Smooth muscle cell (in vitro differentiated cells): Measurements from ENCODE around the gene PSMA5. TPM values are rescaled to one million over a fixed set of nuclear protein-coding genes. Genes with fewer than 3 reads are reported as not detected.

Experiments
- DNase-seq: peaks from one replicate; lab custom pipeline; 2025; ENCODE audit not compliant: unreplicated experiment; lab: John Stamatoyannopoulos, UW
- H2AFZ ChIP-seq: fragments of 200-600 bp; sonication (generic); 2 replicates; pipeline ENCODE4 v1.6.0; 2016; ENCODE audit warnings: antibody characterized with exemption, low read depth, mild to moderate bottlenecking
- H3F3A ChIP-seq: fragments of 200-600 bp; sonication (generic); 2 replicates; pipeline ENCODE4 v1.6.0; 2017; ENCODE audit warnings: antibody characterized with exemption, low read depth
- H3K27ac ChIP-seq: fragments of 200-600 bp; sonication (generic); 2 replicates; pipeline ENCODE4 v1.5.1; 2016; ENCODE audit warnings: low read depth, mild to moderate bottlenecking
- H3K27me3 ChIP-seq: fragments of 200-600 bp; sonication (generic); 2 replicates; pipeline ENCODE4 v1.6.1; 2016; ENCODE audit warnings: low read depth, mild to moderate bottlenecking
- H3K36me3 ChIP-seq: fragments of 200-600 bp; sonication (generic); 2 replicates; pipeline ENCODE4 v1.5.1; 2016; ENCODE audit warnings: low read depth
- H3K4me1 ChIP-seq: fragments of 200-600 bp; sonication (generic); 2 replicates; pipeline ENCODE4 v1.5.1; 2016; ENCODE audit warnings: low read depth
- H3K4me2 ChIP-seq: fragments of 200-600 bp; sonication (generic); 2 replicates; pipeline ENCODE4 v1.6.0; 2016; ENCODE audit warnings: mild to moderate bottlenecking
- H3K4me3 ChIP-seq: fragments of 200-600 bp; sonication (generic); 2 replicates; pipeline ENCODE4 v1.5.1; 2016; ENCODE audit warnings: mild to moderate bottlenecking
- H3K79me2 ChIP-seq: fragments of 200-600 bp; sonication (generic); 2 replicates; pipeline ENCODE4 v1.6.0; 2016; ENCODE audit warnings: low read depth, mild to moderate bottlenecking
- H3K9ac ChIP-seq: fragments of 200-600 bp; sonication (generic); 2 replicates; pipeline ENCODE4 v1.6.0; 2016; ENCODE audit warnings: low read depth
- H3K9me3 ChIP-seq: fragments of 200-600 bp; sonication (generic); replicated peaks from 2 replicates; pipeline ENCODE4 v1.5.1; 2016; ENCODE audit warnings: low read depth
- H4K20me1 ChIP-seq: fragments of 200-600 bp; sonication (generic); 2 replicates; pipeline ENCODE4 v1.6.0; 2016; ENCODE audit warnings: low read depth
- WGBS: methylation state at CpG from one replicate; pipeline ENCODE4 v1.1.7; 2016; ENCODE audit warnings: low lambda C conversion rate; 5-methylcytosine and 5-hydroxymethylcytosine counted together
- polyA plus RNA-seq: library from polyadenylated mRNA; unstranded; fragments of >200 nt; fragmentation: Nextera tagmentation; extraction: Ambion mirVana; gene quantifications from 2 replicates; pipeline ENCODE4 v1.2.1, GENCODE V29; 2016
- total RNA-seq: library from RNA; depleted of rRNA; stranded (reverse); fragments of >200 nt; gene quantifications from 2 replicates; pipeline ENCODE4 v1.2.3, GENCODE V29; 2014
- TF ChIP-seq, protein P1 (sequence below): fragments of 200-600 bp; sonication (generic); IDR thresholded peaks from 2 replicates; pipeline ENCODE4 v1.5.1; 2017; ENCODE audit warnings: borderline replicate concordance, mild to moderate bottlenecking, antibody characterized with exemption; ENCODE audit not compliant: insufficient read depth, poor library complexity, severe bottlenecking

PSMA5 gene
- total and polyA plus RNA-seq, 2 experiments from 2014 or later = 57.2 to 93.9 TPM

DNA sequence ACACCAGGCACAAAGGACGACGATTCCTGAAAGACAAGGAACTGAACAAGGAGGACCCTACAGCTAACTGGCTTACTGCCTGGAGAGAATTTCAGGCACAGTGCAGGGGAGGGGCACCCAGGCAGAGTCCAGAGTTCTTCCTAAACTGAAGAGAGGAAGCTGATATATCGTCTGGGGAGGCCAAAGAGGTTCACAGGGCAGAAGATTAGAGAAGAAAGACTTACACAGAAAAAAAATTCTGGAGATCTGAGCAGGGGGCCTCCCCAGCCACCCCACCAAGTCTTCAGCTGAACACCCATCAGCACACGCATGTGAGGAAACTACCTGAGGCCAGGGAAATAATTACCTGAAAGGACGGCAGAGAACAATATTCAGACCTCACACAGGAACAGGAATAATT, 53.1 kb downstream of the PSMA5 start:
- Histone ChIP-seq H3K4me3 (no peak overlapping the region), H3K79me2 (peaks cover 15% of the 10 kb centered on the region), H2AFZ (no peak overlapping the region), H3K4me2 (no peak overlapping the region), H3K9ac (no peak overlapping the region), H3K27ac (peak overlapping the region; percentile 58), H3K4me1 (peaks cover 26% of the 10 kb centered on the region), H3K9me3 (no peaks in the 10 kb centered on the region), H4K20me1 (no peaks in the 10 kb centered on the region), H3K36me3 (no peaks in the 10 kb centered on the region), H3K27me3 (no peaks in the 10 kb centered on the region), H3F3A (peaks cover 20% of the 10 kb centered on the region)
- 78% methylated on average over 5 of the region's 5 CpGs for WGBS
- DNase-seq = no peak
- TF ChIP-seq, protein P1, sequence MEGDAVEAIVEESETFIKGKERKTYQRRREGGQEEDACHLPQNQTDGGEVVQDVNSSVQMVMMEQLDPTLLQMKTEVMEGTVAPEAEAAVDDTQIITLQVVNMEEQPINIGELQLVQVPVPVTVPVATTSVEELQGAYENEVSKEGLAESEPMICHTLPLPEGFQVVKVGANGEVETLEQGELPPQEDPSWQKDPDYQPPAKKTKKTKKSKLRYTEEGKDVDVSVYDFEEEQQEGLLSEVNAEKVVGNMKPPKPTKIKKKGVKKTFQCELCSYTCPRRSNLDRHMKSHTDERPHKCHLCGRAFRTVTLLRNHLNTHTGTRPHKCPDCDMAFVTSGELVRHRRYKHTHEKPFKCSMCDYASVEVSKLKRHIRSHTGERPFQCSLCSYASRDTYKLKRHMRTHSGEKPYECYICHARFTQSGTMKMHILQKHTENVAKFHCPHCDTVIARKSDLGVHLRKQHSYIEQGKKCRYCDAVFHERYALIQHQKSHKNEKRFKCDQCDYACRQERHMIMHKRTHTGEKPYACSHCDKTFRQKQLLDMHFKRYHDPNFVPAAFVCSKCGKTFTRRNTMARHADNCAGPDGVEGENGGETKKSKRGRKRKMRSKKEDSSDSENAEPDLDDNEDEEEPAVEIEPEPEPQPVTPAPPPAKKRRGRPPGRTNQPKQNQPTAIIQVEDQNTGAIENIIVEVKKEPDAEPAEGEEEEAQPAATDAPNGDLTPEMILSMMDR = no peak

DNA sequence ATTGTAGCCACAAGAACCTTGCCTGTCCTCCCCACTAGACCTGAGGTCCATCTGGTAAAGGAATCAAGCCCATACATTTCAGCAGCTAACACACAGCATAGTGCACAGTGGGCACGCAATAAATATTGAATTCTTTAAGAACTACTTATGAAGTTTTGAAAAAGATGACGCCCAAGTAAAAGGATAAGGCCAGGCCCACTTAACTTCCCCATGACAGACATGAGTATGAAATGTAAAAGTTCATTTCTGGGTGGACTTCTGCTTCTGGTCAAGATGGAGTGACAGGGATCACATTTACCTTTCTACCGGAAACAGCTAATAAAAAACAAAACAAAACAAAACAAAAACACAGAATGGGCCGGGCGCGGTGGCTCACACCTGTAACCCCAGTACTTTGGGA, 54.0 kb downstream of the PSMA5 start:
- Histone ChIP-seq H3K4me1 (peaks cover 26% of the 10 kb centered on the region), H3F3A (peaks cover 20% of the 10 kb centered on the region), H2AFZ (no peak overlapping the region), H3K27me3 (no peaks in the 10 kb centered on the region), H3K9me3 (no peaks in the 10 kb centered on the region), H4K20me1 (no peaks in the 10 kb centered on the region), H3K36me3 (no peaks in the 10 kb centered on the region), H3K79me2 (peaks cover 15% of the 10 kb centered on the region), H3K9ac (peak overlapping the region; percentile 88), H3K4me2 (peak overlapping the region; percentile 80), H3K4me3 (no peak overlapping the region), H3K27ac (peak overlapping the region; percentile 98)
- no peak for DNase-seq
- TF ChIP-seq, protein P1 = no peak
- 94% methylated on average over 6 of the region's 6 CpGs for WGBS

DNA sequence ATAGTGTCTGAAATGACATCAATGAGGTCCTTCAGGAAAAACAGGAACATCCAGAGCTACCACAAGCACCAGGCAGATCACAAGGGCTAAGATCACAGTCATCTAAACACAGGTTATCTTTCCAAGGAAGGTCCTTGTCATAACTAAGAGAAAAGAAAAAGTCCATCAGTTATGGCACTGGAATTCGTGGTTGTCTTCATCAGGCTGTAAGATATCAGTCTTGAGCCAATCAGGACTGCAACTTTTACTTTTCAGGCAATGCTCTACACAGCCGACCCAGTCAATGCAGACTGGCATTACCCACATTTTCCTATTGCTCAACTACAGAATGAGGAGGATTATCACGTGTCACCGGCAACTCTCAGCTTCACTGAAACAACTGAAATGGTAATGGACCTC, 54.9 kb downstream of the PSMA5 start:
- no peak overlapping the region for H2AFZ ChIP-seq
- peak overlapping the region; percentile 98 for H3K27ac ChIP-seq
- H3K4me3 ChIP-seq = peak overlapping the region; percentile 22
- H4K20me1 ChIP-seq = no peaks in the 10 kb centered on the region
- WGBS = 5% methylated on average over 4 of the region's 4 CpGs
- DNase-seq = no peak
- H3K4me1 ChIP-seq = peaks cover 26% of the 10 kb centered on the region
- TF ChIP-seq, protein P1 = no peak
- H3K4me2 ChIP-seq = peak overlapping the region; percentile 80
- no peaks in the 10 kb centered on the region for H3K9me3 ChIP-seq
- peak overlapping the region; percentile 88 for H3K9ac ChIP-seq
- H3K79me2 ChIP-seq = peaks cover 15% of the 10 kb centered on the region
- H3K27me3 ChIP-seq = no peaks in the 10 kb centered on the region
- H3F3A ChIP-seq = peaks cover 20% of the 10 kb centered on the region
- H3K36me3 ChIP-seq = no peaks in the 10 kb centered on the region

DNA sequence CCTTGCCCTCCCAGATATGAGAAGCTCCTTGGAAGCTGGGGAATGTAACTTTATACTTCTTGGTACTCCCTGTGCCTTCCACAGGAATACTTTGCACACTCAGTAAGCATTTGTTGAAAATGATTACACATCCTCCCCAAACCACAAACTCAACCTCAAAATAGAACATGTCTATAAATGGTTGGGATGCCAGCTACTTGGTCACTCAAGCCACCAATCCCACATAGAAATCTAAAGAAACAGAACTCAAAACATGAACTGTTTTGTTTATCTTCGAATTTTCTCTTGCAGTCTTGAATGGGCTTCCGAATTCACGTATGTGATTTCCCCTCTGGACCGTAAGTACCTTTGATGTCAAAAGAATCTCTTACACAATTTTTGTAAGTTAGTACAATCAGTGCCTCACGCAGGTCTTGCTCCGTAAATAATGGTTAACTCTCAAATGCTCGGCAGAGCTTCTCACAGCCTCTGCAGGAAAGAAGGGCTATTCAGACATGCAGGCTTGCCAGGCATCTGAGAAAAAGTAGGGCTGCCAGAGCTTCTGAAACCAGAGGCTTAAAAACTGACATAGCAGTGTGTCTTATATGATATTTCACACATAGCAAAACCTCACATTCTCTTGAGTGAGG, 55.4 kb downstream of the PSMA5 start:
- Histone ChIP-seq H3K9ac (peak overlapping the region; percentile 88), H4K20me1 (no peaks in the 10 kb centered on the region), H3K4me1 (peaks cover 26% of the 10 kb centered on the region), H3K79me2 (peaks cover 15% of the 10 kb centered on the region), H3K4me3 (peak overlapping the region; percentile 22), H3K36me3 (no peaks in the 10 kb centered on the region), H3K27me3 (no peaks in the 10 kb centered on the region), H3F3A (peaks cover 20% of the 10 kb centered on the region), H2AFZ (no peak overlapping the region), H3K4me2 (peak overlapping the region; percentile 80), H3K9me3 (no peaks in the 10 kb centered on the region), H3K27ac (peak overlapping the region; percentile 98)
- TF ChIP-seq, protein P1 = no peak
- WGBS = 9% methylated on average over 7 of the region's 7 CpGs
- no peak for DNase-seq
